Loucy (cell line): ENCODE data around the gene TCF15.

Source experiments
- H2AFZ ChIP-seq: fragments of 200-600 bp; sonication (generic); 2 replicates; pipeline ENCODE4 v1.6.0; 2016; ENCODE audit warnings: antibody characterized with exemption, mild to moderate bottlenecking, low read length, moderate library complexity
- H3F3A ChIP-seq: fragments of 200-600 bp; 2 replicates; pipeline ENCODE4 v1.6.0; 2016; ENCODE audit warnings: antibody characterized with exemption, low read depth, mild to moderate bottlenecking
- H3K27me3 ChIP-seq: fragments of 200-600 bp; sonication (generic); 2 replicates; pipeline ENCODE4 v1.6.1; 2014; ENCODE audit warnings: low read length, mild to moderate bottlenecking; ENCODE audit not compliant: insufficient read depth, poor library complexity, severe bottlenecking
- H3K36me3 ChIP-seq: fragments of 200-600 bp; sonication (generic); 2 replicates; pipeline ENCODE4 v1.6.1; 2016; ENCODE audit warnings: low read length; ENCODE audit not compliant: insufficient read depth
- H3K4me1 ChIP-seq: fragments of 200-600 bp; sonication (generic); 2 replicates; pipeline ENCODE4 v1.5.1; 2014; ENCODE audit warnings: low read length, mild to moderate bottlenecking; ENCODE audit not compliant: insufficient read depth, poor library complexity, severe bottlenecking
- H3K4me2 ChIP-seq: fragments of 200-600 bp; sonication (generic); 2 replicates; pipeline ENCODE4 v1.6.0; 2014; ENCODE audit warnings: antibody characterized with exemption, low read length, low read depth, mild to moderate bottlenecking; ENCODE audit not compliant: poor library complexity, severe bottlenecking
- H3K4me3 ChIP-seq: fragments of 200-600 bp; sonication (generic); 2 replicates; pipeline ENCODE4 v1.5.1; 2014; ENCODE audit warnings: low read length, mild to moderate bottlenecking, mixed read lengths; ENCODE audit not compliant: poor library complexity, severe bottlenecking
- H3K79me2 ChIP-seq: fragments of 200-600 bp; sonication (generic); 2 replicates; pipeline ENCODE4 v1.6.1; 2014; ENCODE audit warnings: low read length; ENCODE audit not compliant: insufficient read depth
- H3K9ac ChIP-seq: fragments of 200-600 bp; sonication (generic); 2 replicates; pipeline ENCODE4 v1.6.0; 2014; ENCODE audit warnings: mild to moderate bottlenecking, low read depth, low read length, moderate library complexity; ENCODE audit not compliant: poor library complexity, severe bottlenecking
- H3K9me2 ChIP-seq: fragments of 200-600 bp; sonication (generic); replicated peaks from 2 replicates; pipeline ENCODE4 v1.6.1; 2016; ENCODE audit warnings: low read depth, low read length, mixed read lengths
- H3K9me3 ChIP-seq: fragments of 200-600 bp; sonication (generic); 2 replicates; pipeline ENCODE4 v1.6.1; 2014; ENCODE audit warnings: mild to moderate bottlenecking, antibody characterized with exemption, low read length, low read depth; ENCODE audit not compliant: insufficient read depth
- H4K20me1 ChIP-seq: fragments of 200-600 bp; sonication (generic); 2 replicates; pipeline ENCODE4 v1.6.0; 2014; ENCODE audit warnings: antibody characterized with exemption, low read length, mild to moderate bottlenecking; ENCODE audit not compliant: insufficient read depth, poor library complexity, severe bottlenecking
- CTCF ChIP-seq: fragments of 200-600 bp; sonication (generic); conservative IDR thresholded peaks from 2 replicates; pipeline ENCODE4 v1.5.1; 2014; ENCODE audit warnings: mild to moderate bottlenecking, antibody characterized with exemption, low read length
- EZH2phosphoT487 ChIP-seq: fragments of 200-600 bp; IDR thresholded peaks from 2 replicates; pipeline ENCODE4 v1.6.1; 2018; ENCODE audit warnings: antibody characterized with exemption, mild to moderate bottlenecking, moderate library complexity, borderline replicate concordance

The TCF15 gene

GRCh38 chr20:563187-563586, 46.9 kb downstream of the TCF15 start:
- H3K4me1 ChIP-seq, result peaks cover 20% of the 10 kb centered on the region
- H3K36me3 ChIP-seq, result no peaks in the 10 kb centered on the region
- H4K20me1 ChIP-seq, result no peaks in the 10 kb centered on the region
- no peaks in the 10 kb centered on the region for H3K27me3 ChIP-seq
- H3K4me2 ChIP-seq, result no peak overlapping the region
- H3F3A ChIP-seq, result no peaks in the 10 kb centered on the region
- H3K9ac ChIP-seq, result no peak overlapping the region
- H3K9me2 ChIP-seq, result no peaks in the 10 kb centered on the region
- no peaks in the 10 kb centered on the region for H3K9me3 ChIP-seq
- TF ChIP-seq EZH2phosphoT487, result no peak
- no peak for TF ChIP-seq CTCF
- H3K79me2 ChIP-seq, result no peaks in the 10 kb centered on the region
- no peak overlapping the region for H3K4me3 ChIP-seq
- H2AFZ ChIP-seq, result no peak overlapping the region

- Histone ChIP-seq H3K36me3 (no peaks in the 10 kb centered on the region), H3K79me2 (no peaks in the 10 kb centered on the region), H3K9me3 (no peaks in the 10 kb centered on the region), H3F3A (no peaks in the 10 kb centered on the region), H3K9me2 (no peaks in the 10 kb centered on the region), H3K4me2 (no peak overlapping the region), H3K4me3 (no peak overlapping the region), H3K9ac (no peak overlapping the region), H3K27me3 (no peaks in the 10 kb centered on the region), H2AFZ (no peak overlapping the region), H4K20me1 (no peaks in the 10 kb centered on the region), H3K4me1 (peaks cover 12% of the 10 kb centered on the region)
- TF ChIP-seq EZH2phosphoT487 (no peak), CTCF (no peak)
Observed at GRCh38 chr20:562232-562897, 47.7 kb downstream of the TCF15 start.

GRCh38 chr20:561437-562231, 48.5 kb downstream of the TCF15 start:
- Histone ChIP-seq H3K9me2 (no peaks in the 10 kb centered on the region), H3K4me3 (no peak overlapping the region), H3K79me2 (no peaks in the 10 kb centered on the region), H3K4me2 (no peak overlapping the region), H4K20me1 (no peaks in the 10 kb centered on the region), H2AFZ (no peak overlapping the region), H3K9me3 (no peaks in the 10 kb centered on the region), H3K9ac (no peak overlapping the region), H3F3A (no peaks in the 10 kb centered on the region), H3K27me3 (no peaks in the 10 kb centered on the region), H3K36me3 (no peaks in the 10 kb centered on the region), H3K4me1 (peaks cover 8% of the 10 kb centered on the region)
- TF ChIP-seq CTCF, result peak; percentile 98
- no peak for TF ChIP-seq EZH2phosphoT487
